HG02759 (cell line): ENCODE measurements around the gene NEB.

ENCODE experiments used
- ATAC-seq: cut with Tn5 transposase; IDR thresholded peaks from one replicate; pipeline ENCODE4 v1.9.1; 2021; ENCODE audit warnings: mild to moderate bottlenecking, moderate library complexity; ENCODE audit not compliant: unreplicated experiment

NEB gene

GRCh38 chr2:151484100-151484499 is 250.2 kb downstream of the NEB start:
- no peak for ATAC-seq

GRCh38 chr2:151483546-151483945 is 250.7 kb downstream of the NEB start:
- no peak for ATAC-seq

DNA sequence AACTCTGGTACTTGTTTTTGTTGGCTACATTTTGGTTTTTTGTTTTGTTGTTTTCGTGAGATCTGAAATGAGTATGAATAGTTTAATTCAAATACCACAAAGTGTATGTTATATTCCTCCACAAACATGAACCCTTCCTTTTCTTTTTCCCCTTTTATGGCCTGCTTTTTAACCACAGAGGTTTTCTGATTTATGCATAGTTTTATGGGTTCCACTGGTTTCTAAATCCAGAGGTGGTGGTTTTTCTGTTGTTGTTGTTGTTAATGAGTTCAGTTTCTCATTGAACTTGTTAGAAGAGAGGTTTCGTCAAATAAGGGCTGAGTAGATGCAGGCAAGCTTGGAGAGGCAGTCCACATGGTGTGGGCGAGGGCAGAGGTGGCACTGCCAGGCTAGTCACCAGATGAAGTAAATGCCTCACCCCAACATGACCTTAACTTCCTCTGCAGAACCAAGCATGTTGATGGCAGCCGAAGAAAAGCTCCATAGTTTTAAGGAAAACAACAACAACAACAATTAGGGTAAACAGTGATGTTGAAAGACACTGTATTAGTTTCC is 252.0 kb downstream of the NEB start:
- ATAC-seq = no peak

DNA sequence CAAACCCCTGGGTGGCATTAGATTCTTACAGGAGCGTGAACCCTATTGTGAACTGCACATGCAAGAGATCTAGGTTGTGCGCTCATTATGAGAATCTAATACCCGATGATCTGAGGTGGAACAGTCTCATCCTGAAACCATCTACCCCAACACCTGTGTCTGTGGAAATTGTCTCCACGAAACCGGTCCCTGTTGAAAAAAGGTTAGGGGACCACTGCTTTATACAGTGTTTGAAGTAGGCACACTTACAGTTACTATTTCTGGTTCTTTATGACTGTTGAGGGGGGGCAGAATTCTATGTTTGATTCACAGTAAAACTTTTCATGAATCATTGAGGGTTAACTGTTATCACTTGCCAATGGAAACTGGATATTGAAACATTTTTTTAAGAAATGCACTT is 252.5 kb downstream of the NEB start:
- no peak for ATAC-seq

DNA sequence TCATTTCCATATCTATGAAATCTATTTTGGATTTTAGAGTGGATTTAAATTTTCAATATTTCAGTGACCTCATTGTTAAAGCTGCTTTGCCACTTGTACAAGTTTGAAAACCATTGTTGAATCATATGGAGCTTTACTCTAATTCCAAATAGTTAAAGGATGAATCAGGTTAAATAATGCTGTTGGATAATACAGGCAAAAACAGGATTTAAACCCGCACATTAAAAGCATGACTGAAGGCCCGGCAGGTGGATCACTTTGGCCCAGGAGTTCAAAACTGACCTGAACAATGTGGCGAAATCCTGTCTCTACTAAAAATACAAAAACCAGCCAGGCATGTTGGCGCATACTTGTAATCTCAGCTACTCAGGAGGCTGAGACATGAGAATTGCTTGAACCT is 256.3 kb downstream of the NEB start:
- ATAC-seq = no peak

- ATAC-seq = no peak
Measured at GRCh38 chr2:151476287-151476686, 258.0 kb downstream of the NEB start.

- no peak for ATAC-seq
Measured at GRCh38 chr2:151475071-151475470, 259.2 kb downstream of the NEB start.

DNA sequence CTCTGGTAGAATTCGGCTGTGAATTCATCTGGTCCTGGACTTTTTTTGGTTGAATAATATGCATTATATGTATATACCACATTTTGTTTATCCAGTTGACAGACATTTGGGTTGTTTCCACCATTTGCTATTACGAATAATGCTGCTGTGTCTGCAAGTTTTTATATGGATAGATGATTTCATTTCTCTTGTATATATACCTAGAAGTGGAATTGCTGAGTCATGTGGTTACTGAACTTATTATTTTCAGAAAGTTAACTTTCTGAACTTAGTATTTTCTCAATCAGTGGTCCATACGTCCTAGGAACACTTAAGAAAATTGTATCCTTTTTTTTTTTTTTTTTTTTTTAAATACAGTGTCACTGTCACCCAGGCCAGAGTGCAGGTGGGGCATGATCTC is 261.3 kb downstream of the NEB start:
- no peak for ATAC-seq

GRCh38 chr2:151470556-151470955 is 263.7 kb downstream of the NEB start:
- no peak for ATAC-seq

DNA sequence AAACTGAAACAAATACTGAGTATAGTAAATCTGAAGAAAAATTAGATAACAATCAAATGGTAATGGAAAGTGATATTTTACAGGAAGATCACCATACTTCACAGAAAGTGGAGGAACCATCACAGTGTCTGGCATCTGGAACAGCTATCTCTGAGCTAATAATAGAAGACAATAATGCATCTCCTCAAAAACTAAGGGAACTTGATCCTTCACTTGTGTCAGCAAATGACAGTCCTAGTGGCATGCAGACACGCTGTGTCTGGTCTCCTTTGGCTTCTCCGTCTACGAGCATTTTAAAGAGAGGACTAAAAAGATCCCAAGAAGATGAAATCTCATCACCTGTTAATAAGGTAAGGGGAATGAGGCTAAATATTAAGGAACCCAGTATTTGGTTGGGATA is 268.5 kb downstream of the NEB start:
- no peak for ATAC-seq

- no peak for ATAC-seq
Measured at GRCh38 chr2:151459358-151459757, 274.9 kb downstream of the NEB start.

GRCh38 chr2:151439127-151439526 is 295.1 kb downstream of the NEB start:
- no peak for ATAC-seq

DNA sequence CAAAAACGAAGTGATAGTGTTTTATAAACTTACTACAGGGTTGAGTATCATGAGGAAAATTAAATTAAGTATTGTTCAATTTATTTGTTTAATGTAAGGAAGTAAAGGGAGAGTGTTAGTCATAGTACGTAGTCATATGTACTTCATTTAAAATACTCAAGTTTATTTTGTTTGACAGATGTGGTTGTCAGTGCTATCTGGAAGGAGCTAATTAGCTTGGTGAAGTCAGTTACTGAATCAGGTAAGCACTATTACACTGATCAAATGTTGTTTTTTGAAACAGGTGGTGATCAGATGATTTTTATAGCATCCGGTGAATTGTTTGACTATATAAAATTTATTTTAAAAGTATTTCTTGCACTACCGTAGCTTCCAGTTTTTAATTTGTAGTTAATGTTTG is 295.8 kb downstream of the NEB start:
- ATAC-seq = no peak

DNA sequence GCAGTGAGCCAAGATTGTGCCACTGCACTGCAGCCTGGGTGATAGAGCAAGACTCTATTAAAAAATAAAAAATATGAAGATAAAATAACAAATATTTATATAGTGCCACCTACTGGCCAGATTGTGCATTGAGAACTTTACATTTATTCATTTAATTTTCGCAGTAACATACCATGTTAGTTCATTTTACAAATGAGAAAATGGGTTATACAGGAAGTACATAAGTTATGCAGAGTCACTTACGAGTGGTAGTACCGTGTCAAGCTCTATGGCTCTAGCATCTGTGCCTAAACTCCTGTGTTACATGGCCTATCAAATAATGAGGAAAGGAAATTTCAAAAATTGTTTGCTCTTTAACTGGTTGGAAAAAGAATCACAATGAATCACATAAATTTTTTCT is 296.6 kb downstream of the NEB start:
- ATAC-seq = no peak
